Hippocampal formation (tissue), 2 donors: Measurements from ENCODE around the gene LUZP2.
"Not testable (repeated sequence)": the region's sequence is repeated elsewhere in the genome, so short reads cannot be mapped to it uniquely, and the experiment has no call there.

ENCODE experiments used
- DNase-seq, 2 donors: peaks; one replicate each; lab custom pipeline; 2025; lab: John Stamatoyannopoulos, UW

The LUZP2 gene

DNA sequence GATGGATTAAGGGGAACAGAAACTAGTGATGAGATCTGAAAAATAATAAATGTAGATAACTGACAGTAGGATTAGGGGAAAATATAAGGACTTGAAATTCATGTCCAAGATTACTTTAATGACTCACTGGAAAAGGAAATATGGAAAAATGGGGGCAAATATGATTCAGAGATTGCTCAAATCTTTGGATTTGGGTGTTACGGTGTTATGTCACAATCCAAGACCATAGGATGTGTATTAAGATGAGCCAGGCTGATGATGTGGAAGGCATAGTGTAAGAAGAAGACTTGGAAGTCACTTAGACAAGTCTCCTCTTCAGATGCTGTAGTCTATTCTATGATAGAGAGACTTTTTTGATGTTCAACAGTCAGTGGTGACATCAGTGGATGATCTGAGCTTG is 323.7 kb downstream of the LUZP2 start:
- DNase-seq: no peak

DNA sequence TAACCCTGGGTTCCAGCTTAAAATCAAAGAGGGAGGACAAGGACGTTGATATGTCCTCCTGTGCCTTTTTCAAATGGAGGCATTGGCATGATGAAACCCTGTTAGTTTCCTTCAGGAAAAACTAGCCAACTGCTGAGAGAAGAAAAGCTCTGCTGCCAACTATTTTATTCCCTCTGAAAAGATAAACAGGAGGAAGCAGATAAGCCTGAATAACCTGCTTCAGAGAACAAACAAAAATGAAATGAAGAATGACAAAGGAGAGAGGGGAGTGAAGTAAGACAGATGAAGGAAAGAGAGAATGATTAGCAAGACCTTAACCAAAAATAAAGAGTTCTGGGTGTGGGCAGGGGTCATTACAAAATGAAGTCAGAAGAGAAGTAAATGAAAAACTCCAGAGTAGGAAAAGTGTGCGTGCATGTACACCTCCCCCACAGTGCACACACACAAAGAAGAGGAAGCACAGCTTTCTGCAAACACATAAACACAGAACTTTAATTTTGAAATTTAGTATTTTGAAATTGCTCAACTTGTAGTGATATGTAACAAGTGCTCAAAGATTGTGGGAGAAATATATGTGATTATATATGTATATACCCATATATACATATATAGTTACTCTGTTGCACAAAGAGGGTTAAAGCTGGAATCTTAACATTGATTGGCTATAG is 332.2 kb downstream of the LUZP2 start:
- DNase-seq: no peak

DNA sequence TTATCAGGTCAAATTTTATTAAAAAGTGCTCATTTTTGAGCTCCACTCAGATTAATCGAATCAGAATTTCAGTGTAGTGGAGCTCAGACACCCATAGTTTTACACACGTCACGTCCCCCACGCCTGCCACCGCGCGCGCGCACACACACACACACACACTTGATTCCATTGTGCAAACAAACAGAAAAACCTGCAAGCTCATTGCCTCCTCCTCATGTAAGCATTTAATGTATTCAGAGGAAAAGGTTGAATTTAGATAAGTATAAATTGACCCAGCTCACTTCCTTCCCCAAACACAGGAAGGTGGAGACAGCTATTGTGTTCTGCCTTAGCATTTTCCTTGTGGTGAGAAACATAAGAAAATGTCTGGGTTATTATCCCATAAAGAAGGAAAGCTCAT is 336.7 kb downstream of the LUZP2 start:
- DNase-seq: no peak

DNA sequence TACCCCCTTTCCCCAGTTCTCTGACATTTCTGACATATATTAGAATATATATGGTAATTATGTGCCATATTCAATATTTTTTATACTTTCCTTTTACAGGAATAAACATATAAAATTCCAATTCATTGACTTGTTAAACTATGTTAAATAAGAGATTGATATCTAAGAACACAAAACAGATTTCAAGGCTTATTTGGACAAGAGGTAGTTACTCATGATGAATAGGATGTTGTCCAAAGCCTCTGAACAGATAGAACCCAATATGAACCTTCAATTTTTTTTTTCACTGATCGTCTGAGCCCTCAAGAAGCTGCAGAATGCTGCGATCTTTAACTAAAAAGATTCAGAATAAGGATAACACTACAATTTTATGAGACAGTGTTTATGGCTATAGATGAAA is 340.3 kb downstream of the LUZP2 start:
- no peak for DNase-seq

DNA sequence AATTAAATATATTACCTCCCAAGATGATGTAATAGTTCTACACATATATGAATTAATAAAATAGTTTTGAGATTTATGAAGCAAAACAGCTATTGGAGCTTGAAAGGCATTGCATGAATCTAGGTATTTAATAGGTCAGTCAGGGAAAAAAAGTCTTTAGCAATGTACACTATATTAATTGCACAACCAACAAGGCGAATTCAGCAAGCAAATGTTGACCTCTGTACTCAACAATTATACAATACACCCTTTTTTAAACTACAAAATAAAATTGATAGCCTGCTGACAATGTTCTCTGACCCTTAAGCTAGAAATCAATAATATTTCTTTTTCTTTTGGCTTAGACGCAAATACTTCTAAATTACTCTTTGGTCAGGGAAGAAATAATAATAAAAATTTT is 345.5 kb downstream of the LUZP2 start:
- DNase-seq: no peak

DNA sequence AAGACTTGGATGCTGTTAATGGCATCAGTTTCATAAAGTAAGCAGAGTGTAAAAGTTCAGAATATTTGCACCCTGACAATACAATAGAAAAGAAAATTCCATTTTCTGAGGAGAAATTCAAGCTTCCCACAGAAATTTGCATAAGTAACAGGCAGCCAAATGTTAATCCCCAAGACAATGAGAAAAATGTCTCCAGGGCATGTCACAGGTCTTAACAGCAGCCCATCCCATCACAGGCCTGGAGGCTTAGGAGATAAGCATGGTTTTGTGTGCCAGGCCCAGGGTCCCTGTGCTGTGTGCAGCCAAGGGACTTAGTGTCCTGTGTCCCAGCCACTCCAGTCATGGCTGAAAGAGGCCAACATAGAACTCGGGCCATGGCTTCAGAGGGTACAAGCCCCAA is 347.6 kb downstream of the LUZP2 start:
- no peak for DNase-seq

DNA sequence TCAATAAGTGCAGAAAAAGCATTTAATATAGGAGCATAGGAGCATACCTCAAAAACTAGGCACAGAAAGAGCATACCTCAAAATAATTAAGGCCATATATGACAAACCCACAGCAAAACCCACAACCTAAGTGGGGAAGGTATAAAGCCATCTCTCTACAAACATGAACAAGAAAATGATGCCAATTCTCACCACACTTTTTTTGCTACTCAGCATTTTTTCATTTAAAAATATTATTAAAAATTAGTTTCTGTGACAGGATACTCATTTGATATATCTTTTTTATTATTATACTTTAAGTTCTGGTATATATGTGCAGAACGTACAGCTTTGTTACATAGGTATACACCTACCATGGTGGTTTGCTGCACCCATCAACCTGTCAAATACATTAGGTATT is 352.0 kb downstream of the LUZP2 start:
- no peak for DNase-seq

DNA sequence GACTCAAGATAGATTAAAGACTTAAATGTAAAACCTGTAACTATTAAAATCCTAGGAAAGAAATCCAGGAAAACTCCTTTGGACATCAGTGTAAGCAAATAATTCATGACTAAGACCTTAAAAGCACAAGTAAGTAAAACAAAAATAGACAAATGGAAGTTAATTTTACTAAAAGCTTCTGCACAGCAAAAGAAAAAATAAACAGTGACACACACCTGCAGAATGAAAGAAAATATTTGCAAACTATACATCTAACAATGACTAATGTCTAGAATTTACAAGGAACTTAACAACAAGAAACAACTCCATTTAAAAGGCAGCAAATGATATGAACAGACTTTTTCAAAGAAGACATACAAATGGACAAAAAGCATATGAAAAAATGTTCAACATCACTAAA is 359.1 kb downstream of the LUZP2 start:
- DNase-seq: no peak

DNA sequence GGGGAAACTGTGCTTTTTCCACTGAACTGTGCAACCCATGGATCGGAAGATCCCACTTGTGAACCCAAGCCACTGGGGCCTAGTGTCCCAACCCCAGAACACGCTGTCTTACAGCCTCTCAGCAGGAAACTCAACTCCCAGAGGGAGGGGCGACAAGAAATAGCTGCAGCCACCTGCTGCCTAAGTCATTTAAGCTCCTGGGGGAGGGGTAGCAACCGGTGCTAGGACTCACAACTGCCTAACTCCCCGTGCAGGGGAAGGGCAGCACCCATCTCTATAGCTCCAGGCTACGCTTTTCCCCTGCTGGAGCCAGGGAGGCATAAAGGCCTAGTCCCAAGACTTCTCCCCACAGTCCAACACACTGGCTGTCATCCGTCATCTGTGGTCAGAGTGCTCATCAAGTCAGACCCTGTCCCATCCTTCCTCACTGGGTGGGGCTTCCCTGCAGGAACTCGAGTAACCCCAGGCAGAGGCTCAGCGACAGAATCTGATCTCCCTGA is 363.0 kb downstream of the LUZP2 start:
- no peak for DNase-seq

DNA sequence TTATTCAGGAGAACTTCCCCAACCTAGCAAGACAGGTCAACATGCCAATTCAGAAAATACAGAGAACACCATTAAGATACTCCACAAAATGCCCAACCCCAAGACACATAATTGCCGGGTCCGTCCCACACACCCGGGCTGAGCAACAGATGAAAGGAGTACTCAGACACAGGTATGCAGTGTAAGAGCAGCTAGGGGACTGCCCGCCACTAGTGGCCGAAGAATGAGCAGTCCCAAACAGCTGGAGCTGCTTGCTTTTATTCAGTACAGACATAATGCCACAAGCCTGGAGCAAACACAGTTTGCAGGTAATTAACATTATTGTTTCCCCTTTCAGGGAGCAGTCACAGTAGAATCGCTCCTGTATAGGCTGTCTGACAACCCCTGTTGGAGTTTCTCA is 364.6 kb downstream of the LUZP2 start:
- no peak for DNase-seq

DNA sequence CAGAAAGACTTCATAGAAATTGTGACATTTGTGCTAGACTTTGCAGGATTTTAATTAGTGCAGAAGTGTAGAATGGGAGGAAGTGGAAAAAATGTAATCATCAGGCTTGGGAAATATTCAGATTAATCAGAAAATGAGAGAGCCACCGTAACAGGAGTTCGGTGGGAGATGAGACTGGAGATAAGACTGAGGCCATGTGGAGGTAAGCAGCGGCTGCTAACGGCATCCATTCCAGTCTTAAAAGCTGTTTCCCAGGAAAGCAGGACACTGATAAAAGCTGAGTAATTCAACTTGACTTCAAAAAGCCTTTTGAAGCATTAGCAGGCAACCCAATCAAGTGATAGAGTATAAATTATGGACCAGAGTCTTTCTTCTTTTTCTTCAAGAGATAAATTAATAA is 369.9 kb downstream of the LUZP2 start:
- no peak for DNase-seq

DNA sequence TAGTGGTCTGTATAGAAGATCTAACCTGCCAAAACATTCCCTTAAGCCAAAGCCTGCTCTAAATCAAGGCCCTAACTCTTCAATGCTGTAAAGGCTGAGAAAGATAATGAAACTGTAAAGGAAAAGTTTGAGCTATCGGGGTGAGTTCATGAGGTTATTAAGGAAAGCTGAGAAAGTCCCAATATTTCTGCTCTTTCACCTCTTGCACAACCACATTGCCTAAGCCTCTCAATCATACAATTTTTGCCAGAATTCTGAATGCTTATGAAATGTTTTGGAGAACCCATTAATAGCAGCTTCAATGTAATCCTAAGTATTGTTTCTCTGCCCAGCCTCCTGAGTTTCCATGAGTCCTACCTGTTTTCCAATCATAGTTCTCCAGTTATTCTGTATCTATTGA is 373.2 kb downstream of the LUZP2 start:
- DNase-seq: no peak

DNA sequence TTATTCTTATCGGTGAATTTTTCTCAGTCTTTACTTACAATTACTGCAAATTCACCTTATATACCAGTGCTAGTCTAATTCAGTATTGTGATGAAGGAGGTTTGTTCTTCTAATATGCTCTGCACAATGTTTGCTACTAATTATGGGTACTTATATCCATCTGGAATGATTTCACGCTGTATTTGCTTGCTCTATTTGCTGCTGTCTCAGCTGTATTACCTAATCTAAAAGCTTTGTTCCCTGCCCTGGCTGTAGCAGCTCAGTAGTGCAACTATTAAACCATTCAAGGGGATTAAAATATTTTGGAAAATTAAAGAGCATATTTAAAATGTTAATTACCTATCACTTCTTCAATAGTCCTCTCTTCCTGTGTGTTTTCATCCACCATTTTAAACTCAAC is 375.3 kb downstream of the LUZP2 start:
- DNase-seq: no peak

DNA sequence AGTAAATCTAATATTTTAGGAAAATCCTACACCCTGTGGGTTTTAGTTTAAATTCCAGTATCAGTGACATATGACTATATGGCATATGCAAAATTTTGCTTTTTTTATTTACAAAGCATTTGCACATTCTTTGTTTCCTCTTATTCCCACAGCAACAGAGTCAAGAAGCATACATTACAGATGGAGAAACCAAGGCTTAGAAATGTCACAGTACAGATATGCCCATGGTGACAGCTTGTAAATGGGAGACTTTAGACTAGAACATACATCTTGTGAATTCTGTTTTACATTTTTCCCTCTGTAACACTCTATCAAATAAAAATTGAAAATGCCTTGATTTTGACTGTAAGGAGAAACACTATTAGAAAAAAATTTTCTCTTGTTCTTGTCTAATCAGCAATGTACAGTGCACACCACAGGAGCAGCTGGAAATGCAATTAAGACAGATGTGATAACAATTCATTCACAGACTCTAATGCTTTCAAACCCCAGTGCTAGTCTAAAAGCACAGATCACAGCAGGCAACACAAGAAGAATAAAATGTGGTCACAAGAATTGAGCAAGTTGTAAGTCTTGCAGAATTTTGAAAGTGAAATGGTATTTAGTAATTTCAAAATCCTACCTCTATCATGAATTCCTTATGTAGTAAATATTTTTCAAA is 375.9 kb downstream of the LUZP2 start:
- DNase-seq: no peak

DNA sequence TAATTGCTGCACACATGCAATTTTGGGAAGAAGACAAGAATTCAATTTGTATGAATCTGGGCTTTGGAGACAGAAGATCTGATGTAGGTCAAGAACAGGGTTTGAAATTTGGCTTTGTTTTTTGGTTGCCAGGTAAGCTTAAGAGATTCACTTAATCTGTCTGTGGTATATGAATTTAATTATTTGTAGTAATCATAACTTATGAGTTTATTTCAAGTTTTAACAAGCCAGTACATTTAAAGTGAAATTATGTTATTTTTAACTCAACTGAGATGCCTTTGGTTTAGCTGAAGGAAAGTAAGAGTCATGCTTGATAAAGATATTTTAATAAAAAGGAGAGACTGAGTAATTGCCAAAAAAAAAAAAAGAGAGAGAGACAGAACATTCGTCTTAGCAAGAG is 384.1 kb downstream of the LUZP2 start:
- no peak for DNase-seq

DNA sequence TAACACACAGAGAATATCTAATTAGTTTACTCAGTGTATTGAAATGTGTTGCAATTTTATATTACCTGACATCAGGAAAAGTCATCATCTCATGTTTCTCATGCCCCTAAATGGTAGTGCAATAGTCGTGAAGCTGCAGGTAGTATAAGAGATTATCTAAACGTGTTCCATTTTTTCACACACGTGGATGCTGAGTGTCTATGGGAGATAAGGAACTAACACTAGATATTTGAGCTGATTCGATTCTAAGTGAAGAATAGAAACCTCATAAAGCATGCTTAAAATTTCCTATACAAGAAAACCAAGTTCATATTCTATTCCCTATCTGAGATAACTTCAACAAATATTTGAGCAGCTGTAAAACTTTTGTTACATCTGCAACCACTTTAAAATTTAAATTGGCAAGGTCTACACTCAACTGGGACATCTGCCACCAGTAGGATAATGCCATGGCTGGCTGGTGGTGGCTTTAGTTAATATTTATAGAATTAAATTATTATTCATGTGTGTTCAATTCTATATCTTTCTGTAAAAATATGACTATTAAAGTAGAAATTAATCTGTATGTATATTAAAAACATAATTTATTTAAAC is 388.8 kb downstream of the LUZP2 start:
- DNase-seq: no peak

DNA sequence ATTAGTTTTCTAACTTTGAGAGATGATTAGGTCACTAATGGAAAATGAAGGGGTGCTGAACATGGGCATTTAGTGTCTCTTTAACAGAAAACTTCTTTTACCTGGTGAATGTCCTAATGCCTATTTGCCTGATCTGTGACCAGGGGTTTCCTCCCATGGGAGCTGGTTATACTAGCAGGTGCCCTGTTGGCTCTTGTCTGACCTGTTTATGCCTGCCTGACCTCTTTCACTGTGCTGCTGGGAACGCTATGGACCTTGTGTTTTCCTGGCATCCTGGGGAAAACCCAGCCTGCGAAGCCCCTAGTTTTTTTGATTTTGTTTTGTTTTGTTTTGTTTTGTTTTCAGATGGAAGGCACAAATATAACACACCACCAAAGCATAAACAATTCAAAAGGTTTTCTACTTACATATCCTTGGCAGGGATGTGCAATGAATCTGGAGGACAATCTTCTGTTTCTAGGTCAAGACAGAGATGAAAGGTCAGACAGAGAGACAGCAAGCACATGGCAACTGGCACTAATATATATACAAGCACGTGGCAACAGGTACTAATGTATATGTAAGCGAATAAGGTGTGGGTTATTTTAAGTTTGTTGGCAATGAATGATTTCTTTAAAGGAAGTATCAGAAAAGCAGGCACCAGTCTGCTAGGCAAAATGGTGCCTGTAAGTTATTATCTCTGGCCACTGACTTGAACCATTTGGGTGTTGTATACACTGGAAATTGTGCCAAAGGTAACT is 390.2 kb downstream of the LUZP2 start:
- DNase-seq: no peak

DNA sequence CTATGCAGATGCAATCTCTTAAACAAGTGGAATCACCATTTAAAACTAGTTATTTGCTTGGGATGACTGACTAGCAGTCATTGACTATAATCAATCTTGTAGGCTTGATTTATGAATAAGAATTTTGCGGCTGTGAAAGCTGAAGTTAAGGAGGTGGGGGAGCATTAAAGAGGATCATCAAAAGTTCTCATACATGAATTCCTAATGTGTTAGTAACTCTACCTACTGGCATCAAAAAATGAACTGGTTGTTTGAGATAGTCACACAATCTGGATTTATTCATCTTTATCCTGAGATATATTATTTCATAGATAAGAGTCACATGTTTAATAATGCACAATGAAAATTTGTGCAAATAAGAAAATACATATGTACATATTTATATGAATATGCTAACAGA is 393.6 kb downstream of the LUZP2 start:
- DNase-seq: no peak

DNA sequence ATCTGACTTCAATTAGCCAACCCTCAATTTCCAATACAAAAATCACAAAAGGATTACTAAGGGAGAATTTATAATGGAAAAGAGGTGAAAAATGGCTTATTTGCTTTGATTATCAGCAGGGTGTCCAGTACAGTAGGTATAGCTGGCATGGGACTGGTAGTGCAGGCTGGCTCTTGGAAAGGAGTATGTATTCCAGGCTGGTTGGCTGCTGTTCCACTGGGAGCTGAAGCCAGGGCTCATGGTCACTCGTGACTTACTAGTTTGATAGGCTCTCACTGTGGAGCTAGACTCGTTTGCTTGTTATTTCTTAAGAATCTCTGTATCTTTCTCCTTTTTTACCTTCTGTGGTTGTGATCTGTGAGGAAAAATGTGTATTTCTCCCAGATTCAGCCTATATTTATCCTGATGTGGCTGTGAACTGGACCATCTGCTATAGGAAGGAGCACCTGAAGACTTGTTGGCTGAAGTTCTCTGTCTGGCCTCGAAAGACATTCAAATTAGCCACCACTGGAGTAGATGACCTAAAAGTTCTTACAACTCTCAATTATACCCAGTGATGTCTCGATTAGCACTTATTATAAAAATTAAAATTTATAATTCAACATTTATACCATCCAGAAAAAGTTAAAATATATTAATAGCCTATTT is 395.1 kb downstream of the LUZP2 start:
- DNase-seq: not testable (repeated sequence)

DNA sequence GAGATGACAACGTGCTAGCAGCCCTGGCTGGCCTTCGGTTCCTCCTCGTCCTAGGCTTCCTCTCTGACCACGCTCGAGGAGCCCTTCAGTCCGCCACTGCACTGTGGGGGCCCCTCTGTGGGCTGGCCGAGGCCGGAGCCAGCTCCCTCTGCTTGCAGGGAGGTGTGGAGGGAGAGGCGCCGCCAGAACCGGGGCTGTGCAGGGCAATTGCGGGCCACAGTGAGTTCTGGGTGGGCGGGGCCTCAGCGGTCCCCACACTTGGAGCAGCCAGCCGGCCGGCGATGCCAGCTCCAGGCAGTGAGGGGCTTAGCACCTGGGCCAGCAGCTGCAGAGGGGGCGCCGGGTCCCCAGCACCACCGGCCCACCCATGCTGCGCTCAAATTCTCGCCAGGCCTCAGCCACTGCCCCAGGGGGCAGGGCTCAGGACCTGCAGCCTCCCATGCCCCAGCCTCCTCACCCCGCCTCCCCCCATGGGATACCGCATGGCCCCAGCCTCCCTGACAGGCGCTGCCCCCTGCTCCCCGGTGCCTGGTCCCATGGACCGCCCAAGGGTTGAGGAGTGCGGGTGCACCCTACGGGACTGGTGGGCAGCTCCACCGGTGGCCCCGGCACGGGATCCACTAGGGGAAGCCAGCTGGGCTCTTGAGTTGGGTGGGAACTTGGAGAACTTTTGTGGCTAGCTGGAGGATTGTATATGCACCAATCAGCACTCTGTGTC is 399.4 kb downstream of the LUZP2 start:
- DNase-seq: no peak

DNA sequence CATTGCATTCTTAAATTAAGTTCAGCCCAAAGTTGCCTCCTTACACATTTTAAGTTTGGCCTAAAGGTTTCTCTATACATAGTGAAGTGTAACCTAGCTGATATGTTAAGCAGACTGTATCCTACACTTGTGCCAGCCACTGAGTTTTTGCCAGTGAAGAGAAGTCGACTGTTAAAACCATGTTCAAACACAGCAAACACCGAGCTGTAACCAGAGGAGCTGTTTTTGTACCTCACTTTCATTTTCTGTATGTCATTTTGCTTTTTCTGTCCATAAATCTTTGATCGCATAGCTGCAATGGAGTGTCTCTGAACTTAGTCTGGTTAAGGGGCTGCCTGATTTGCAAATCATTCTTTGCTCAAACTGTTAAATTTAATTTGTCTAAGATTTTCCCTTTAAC is 403.7 kb downstream of the LUZP2 start:
- DNase-seq: no peak
